Heart left ventricle (tissue), 13 donors: ENCODE measurements around the gene SPAG17.

ENCODE experiments used
- POLR2A ChIP-seq, 2 donors: fragments of 450-650 bp; IDR thresholded peaks; one replicate each; pipeline ENCODE4 v1.6.1; 2017; ENCODE audit warnings: antibody characterized with exemption in 2 of 2, mild to moderate bottlenecking in 2 of 2, moderate library complexity in 2 of 2
- TF ChIP-seq, protein P1 (sequence below), 12 donors: fragments of 200-600 bp; sonication (generic) in 4 of 12; IDR thresholded peaks; one replicate each; pipeline versions ENCODE4 v1.5.0 to v1.8.0; 2018 to 2022; ENCODE audit warnings: antibody characterized with exemption in 12 of 12, mild to moderate bottlenecking in 5 of 12
- donor health status: ischemic (EF 13 %, LVEDD 7.1; RV severe dilation, severe dysfunction).
- donor health status: DM: no; HTN: yes; CAD: no.
- donor health status: DM: no; HTN: no; CAD: no.
- donor health status: ischemic (EF 25% LVEDD 6.9; RV normal size, moderate dysfunction).
- donor health status: ischemic (EF 25% LVEDD 5.7; RV mildly dilated, moderate dysfunction).
- donor health status: ischemic (EF 35%, LVEDD 5.7; RV mildly dilated, moderate dysfunction).
- donor health status: nonischemic (EF 11% LVEDD 7.7; RV severe dilation, severe dysfunction).
- donor health status: DM: yes; HTN: yes; CAD: no.
- donor health status: PGD.
- donor health status: ischemic (EF 29% LVEDD 5.4; RV normal size, mild dysfunction).
- donor health status: nonischemic (EF 23%, LVEDD 6.1; RV moderate dilation, normal function).

DNA sequence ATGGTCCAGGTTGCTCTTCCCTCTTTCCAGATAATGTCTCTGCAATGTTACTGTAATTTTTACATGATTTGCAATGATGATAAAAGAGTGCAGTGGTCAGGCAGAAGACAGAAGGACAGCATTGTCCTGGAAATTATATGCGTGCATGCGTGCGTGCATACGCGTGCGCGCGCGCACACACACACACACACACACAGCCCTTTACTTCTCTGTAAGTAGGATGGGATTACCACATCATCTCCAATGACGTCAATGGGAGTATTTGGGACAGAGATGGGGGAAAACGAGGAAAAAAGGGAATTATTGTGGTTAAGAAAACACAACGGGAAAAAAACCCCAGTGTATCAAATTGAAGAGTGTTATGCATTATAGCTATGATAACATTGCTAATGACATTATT lies 99.7 kb downstream of the SPAG17 start:
- TF ChIP-seq, protein P1, sequence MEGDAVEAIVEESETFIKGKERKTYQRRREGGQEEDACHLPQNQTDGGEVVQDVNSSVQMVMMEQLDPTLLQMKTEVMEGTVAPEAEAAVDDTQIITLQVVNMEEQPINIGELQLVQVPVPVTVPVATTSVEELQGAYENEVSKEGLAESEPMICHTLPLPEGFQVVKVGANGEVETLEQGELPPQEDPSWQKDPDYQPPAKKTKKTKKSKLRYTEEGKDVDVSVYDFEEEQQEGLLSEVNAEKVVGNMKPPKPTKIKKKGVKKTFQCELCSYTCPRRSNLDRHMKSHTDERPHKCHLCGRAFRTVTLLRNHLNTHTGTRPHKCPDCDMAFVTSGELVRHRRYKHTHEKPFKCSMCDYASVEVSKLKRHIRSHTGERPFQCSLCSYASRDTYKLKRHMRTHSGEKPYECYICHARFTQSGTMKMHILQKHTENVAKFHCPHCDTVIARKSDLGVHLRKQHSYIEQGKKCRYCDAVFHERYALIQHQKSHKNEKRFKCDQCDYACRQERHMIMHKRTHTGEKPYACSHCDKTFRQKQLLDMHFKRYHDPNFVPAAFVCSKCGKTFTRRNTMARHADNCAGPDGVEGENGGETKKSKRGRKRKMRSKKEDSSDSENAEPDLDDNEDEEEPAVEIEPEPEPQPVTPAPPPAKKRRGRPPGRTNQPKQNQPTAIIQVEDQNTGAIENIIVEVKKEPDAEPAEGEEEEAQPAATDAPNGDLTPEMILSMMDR (IDR thresholded peaks at IDR 0.05) = no peak
- no peak for TF ChIP-seq POLR2A (IDR thresholded peaks at IDR 0.05)
